ENCODE data around the gene SAP30BP. TPM values are rescaled to one million over a fixed set of nuclear protein-coding genes. Genes with fewer than 3 reads are reported as not detected.
A peak's percentile ranks its signal among the peaks of the same experiment; 100 is the strongest.

SAP30BP gene
- total RNA-seq, 1 donor from 2014 or later = 125 TPM

GRCh38 chr17:75743625-75744206 lies 76.6 kb downstream of the SAP30BP start:
- Mint-ChIP-seq H3K27me3 (ENCODE audit: unreplicated experiment) (no peaks in the 10 kb centered on the region), H3K9me3 (ENCODE audit: unreplicated experiment) (no peaks in the 10 kb centered on the region), H3K36me3 (ENCODE audit: low read depth, unreplicated experiment) (no peaks in the 10 kb centered on the region), H3K4me1 (ENCODE audit: unreplicated experiment) (no peaks in the 10 kb centered on the region), H3K27ac (ENCODE audit: unreplicated experiment) (no peak overlapping the region), H3K4me3 (ENCODE audit: unreplicated experiment) (no peak overlapping the region)
- no peak for TF ChIP-seq CTCF (IDR thresholded peaks at IDR 0.05; ENCODE audit: unreplicated experiment)
- no peak for DNase-seq (ENCODE audit: low spot score)

GRCh38 chr17:75748706-75749105 lies 81.6 kb downstream of the SAP30BP start:
- Mint-ChIP-seq H3K27me3 (ENCODE audit: unreplicated experiment) (peaks cover 3% of the 10 kb centered on the region), H3K36me3 (ENCODE audit: low read depth, unreplicated experiment) (no peaks in the 10 kb centered on the region), H3K4me1 (ENCODE audit: unreplicated experiment) (no peaks in the 10 kb centered on the region), H3K27ac (ENCODE audit: unreplicated experiment) (no peak overlapping the region), H3K4me3 (ENCODE audit: unreplicated experiment) (no peak overlapping the region), H3K9me3 (ENCODE audit: unreplicated experiment) (no peaks in the 10 kb centered on the region)
- no peak for TF ChIP-seq CTCF (IDR thresholded peaks at IDR 0.05; ENCODE audit: unreplicated experiment)
- DNase-seq (ENCODE audit: low spot score) = no peak

GRCh38 chr17:75749545-75750389 lies 82.6 kb downstream of the SAP30BP start:
- H3K36me3 Mint-ChIP-seq (ENCODE audit: low read depth, unreplicated experiment) = peaks cover 3% of the 10 kb centered on the region
- TF ChIP-seq CTCF (IDR thresholded peaks at IDR 0.05; ENCODE audit: unreplicated experiment) = peak; percentile 97
- H3K4me3 Mint-ChIP-seq (ENCODE audit: unreplicated experiment) = no peak overlapping the region
- H3K27me3 Mint-ChIP-seq (ENCODE audit: unreplicated experiment) = peaks cover 3% of the 10 kb centered on the region
- no peaks in the 10 kb centered on the region for H3K9me3 Mint-ChIP-seq (ENCODE audit: unreplicated experiment)
- no peak overlapping the region for H3K27ac Mint-ChIP-seq (ENCODE audit: unreplicated experiment)
- peaks cover 3% of the 10 kb centered on the region for H3K4me1 Mint-ChIP-seq (ENCODE audit: unreplicated experiment)
- DNase-seq (ENCODE audit: low spot score) = peak; percentile 89

DNA sequence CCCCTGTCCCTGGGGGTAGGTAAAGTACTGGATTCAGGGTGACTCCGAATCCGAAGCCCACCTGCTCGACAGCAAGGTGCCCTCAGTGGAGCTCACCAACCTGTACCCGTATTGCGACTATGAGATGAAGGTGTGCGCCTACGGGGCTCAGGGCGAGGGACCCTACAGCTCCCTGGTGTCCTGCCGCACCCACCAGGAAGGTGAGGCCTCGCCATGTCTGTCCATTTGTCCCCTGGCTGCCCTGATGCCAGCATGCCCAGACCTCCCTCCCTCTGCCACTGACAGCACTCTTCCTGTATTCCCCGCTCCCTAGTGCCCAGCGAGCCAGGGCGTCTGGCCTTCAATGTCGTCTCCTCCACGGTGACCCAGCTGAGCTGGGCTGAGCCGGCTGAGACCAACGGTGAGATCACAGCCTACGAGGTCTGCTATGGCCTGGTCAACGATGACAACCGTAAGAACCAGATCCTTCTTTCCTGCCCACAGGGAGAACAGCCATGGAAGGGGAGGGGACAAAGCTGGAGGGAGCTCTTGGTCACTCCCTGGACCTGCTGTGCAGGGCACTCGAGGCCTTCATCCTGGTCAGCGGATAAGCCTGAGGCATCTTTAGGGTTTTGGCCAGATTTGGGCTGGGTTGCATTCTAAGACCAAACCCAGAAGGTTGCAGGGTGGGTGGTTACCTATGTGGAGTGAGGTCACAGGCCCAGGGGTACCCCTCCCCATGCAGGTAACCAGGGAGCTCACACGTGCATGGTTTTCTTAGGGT lies 83.7 kb downstream of the SAP30BP start:
- Mint-ChIP-seq H3K4me3 (ENCODE audit: unreplicated experiment) (no peak overlapping the region), H3K27ac (ENCODE audit: unreplicated experiment) (no peak overlapping the region)

More for the DNA sequence above, 83.7 kb downstream of the SAP30BP start:
- Mint-ChIP-seq H3K36me3 (ENCODE audit: low read depth, unreplicated experiment) (peaks cover 3% of the 10 kb centered on the region), H3K4me1 (ENCODE audit: unreplicated experiment) (peaks cover 5% of the 10 kb centered on the region), H3K27me3 (ENCODE audit: unreplicated experiment) (peaks cover 3% of the 10 kb centered on the region), H3K9me3 (ENCODE audit: unreplicated experiment) (no peaks in the 10 kb centered on the region)
- no peak for DNase-seq (ENCODE audit: low spot score)
- no peak for TF ChIP-seq CTCF (IDR thresholded peaks at IDR 0.05; ENCODE audit: unreplicated experiment)

Data from endothelial cell (in vitro differentiated cells).